ENCODE results near the gene ABCF1. TPM values are rescaled to one million over a fixed set of nuclear protein-coding genes. Genes with fewer than 3 reads are reported as not detected.

ABCF1 gene
- polyA plus RNA-seq, 3 donors = 7.5 to 19.8 (median 14.6) TPM

DNA sequence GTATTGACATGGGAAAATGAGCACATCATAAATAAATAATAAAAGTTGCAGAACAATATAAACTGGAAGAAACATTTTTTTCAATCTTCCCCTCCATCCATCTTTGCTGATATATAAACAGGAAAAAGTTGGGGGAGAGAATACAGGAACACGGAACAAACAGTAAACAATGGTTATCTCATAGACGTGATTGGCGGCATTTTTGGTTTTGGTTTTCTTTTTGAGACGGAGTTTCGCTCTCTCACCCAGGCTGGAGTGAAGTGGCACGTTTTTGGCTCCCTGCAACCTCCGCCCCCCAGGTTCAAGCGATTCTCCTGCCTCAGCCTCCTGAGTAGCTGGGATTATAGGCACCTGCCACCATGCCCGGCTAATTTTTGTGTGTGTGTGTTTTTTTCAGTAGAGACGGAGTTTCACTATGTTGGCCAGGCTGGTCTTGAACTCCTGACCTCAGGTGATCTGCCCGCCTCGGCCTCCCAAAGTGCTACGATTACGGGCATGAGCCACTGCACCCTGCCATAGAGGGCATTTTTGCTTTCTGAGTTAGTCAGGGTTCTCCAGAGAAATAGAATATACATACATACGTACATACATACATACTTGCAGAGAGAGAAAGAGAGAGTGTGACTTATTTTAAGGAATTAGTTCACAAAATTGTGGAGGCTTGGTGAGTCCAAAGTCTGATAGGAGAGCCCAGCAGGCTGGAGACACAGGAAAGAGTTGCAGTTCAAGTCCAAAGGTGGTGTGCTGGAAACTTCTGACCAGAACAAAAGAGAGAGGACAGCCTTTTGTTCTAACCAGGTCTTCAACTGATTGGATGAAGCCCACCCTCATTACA is 37.6 kb upstream of the ABCF1 start:
- peaks cover 29% of the 10 kb centered on the region for H3K4me1 Mint-ChIP-seq
- DNase-seq = no peak
- Histone ChIP-seq H3K36me3 (replicated peaks in 1 of 2; ENCODE audit: control insufficient read depth in 1 of 2, insufficient read depth in 2 of 2, low read length in 2 of 2) (no peaks in the 10 kb centered on the region), H3K79me2 (ENCODE audit: insufficient read depth, low read length) (no peaks in the 10 kb centered on the region), H3K27me3 (ENCODE audit: control insufficient read depth in 2 of 2, insufficient read depth in 2 of 2, low read length in 2 of 2) (no peaks in the 10 kb centered on the region), H3K4me1 (ENCODE audit: control insufficient read depth in 1 of 2, insufficient read depth in 2 of 2, low read length in 2 of 2) (peaks cover 29 to 32% of the 10 kb centered on the region in 2 donors), H3K27ac (ENCODE audit: low read depth in 1 of 2, low read length in 2 of 2) (no peak overlapping the region), H4K20me1 (ENCODE audit: insufficient read depth, low read length) (no peaks in the 10 kb centered on the region), H3K4me3 (replicated peaks in 1 of 3; ENCODE audit: low read depth in 2 of 3, low read length in 3 of 3) (no peak overlapping the region), H3K4me2 (replicated peaks; ENCODE audit: extremely low read depth, low read length, poor library complexity, severe bottlenecking) (no peak overlapping the region), H2AFZ (ENCODE audit: insufficient read depth, low read depth, low read length, poor library complexity, severe bottlenecking) (no peak overlapping the region), H3K9me3 (replicated peaks in 1 of 2; ENCODE audit: control insufficient read depth in 1 of 2, insufficient read depth in 1 of 2, low read length in 2 of 2) (no peaks in the 10 kb centered on the region), H3K9ac (ENCODE audit: insufficient read depth, low read length, poor library complexity, severe bottlenecking) (no peak overlapping the region)
- intact Hi-C loops (cut with micrococcal nuclease) = loop anchor here in 1 of 2 donors (5.0 kb wide), 1 partner anchor 41 kb away; no protein-coding TSS in a partner anchor
- H3K27ac Mint-ChIP-seq = peak overlapping the region in 1 of 7 donors; percentile 18
- peaks cover 4 to 7% (median 4%) of the 10 kb centered on the region in 3 donors for H3K27me3 Mint-ChIP-seq (ENCODE audit: low read depth in 3 of 3)
- no peak overlapping the region for H3K4me3 Mint-ChIP-seq
- H3K36me3 Mint-ChIP-seq = peaks cover 0 to 3% of the 10 kb centered on the region in 2 donors
- WGBS (ENCODE audit: insufficient coverage) = 83% methylated on average over 7 of the region's 15 CpGs
- TF ChIP-seq, protein P1, sequence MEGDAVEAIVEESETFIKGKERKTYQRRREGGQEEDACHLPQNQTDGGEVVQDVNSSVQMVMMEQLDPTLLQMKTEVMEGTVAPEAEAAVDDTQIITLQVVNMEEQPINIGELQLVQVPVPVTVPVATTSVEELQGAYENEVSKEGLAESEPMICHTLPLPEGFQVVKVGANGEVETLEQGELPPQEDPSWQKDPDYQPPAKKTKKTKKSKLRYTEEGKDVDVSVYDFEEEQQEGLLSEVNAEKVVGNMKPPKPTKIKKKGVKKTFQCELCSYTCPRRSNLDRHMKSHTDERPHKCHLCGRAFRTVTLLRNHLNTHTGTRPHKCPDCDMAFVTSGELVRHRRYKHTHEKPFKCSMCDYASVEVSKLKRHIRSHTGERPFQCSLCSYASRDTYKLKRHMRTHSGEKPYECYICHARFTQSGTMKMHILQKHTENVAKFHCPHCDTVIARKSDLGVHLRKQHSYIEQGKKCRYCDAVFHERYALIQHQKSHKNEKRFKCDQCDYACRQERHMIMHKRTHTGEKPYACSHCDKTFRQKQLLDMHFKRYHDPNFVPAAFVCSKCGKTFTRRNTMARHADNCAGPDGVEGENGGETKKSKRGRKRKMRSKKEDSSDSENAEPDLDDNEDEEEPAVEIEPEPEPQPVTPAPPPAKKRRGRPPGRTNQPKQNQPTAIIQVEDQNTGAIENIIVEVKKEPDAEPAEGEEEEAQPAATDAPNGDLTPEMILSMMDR (IDR thresholded peaks at IDR 0.05) = no peak
- H3K9me3 Mint-ChIP-seq = peaks cover 0 to 3% (median 0%) of the 10 kb centered on the region in 7 donors

DNA sequence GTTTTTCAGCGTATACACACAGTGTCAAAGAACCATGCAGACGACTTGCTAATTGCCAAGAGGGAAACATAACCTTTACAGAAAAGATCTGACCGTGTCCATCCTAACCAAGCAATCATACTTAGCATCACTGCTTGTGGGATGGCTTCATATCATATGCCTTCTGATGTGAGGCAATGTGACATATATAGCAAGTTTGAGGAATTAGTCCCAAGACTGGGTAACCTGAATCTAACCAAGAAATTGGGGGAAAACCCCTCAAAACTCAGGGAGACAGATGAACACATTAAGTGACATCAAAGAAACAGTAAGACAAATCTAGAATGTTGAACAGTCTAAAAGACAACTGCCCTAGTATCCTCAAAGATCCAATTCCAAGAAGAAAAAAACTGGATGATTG is 33.3 kb upstream of the ABCF1 start:
- Histone ChIP-seq H3K4me2 (replicated peaks; ENCODE audit: extremely low read depth, low read length, poor library complexity, severe bottlenecking) (no peak overlapping the region), H3K36me3 (replicated peaks in 1 of 2; ENCODE audit: control insufficient read depth in 1 of 2, insufficient read depth in 2 of 2, low read length in 2 of 2) (no peaks in the 10 kb centered on the region), H2AFZ (ENCODE audit: insufficient read depth, low read depth, low read length, poor library complexity, severe bottlenecking) (no peak overlapping the region), H3K9me3 (replicated peaks in 1 of 2; ENCODE audit: control insufficient read depth in 1 of 2, insufficient read depth in 1 of 2, low read length in 2 of 2) (no peaks in the 10 kb centered on the region), H3K27me3 (ENCODE audit: control insufficient read depth in 2 of 2, insufficient read depth in 2 of 2, low read length in 2 of 2) (peaks cover 11 to 12% of the 10 kb centered on the region in 2 donors), H3K9ac (ENCODE audit: insufficient read depth, low read length, poor library complexity, severe bottlenecking) (no peak overlapping the region), H3K4me1 (ENCODE audit: control insufficient read depth in 1 of 2, insufficient read depth in 2 of 2, low read length in 2 of 2) (peaks cover 13% of the 10 kb centered on the region in 2 donors), H3K27ac (ENCODE audit: low read depth in 1 of 2, low read length in 2 of 2) (no peak overlapping the region), H4K20me1 (ENCODE audit: insufficient read depth, low read length) (no peaks in the 10 kb centered on the region), H3K4me3 (replicated peaks in 1 of 3; ENCODE audit: low read depth in 2 of 3, low read length in 3 of 3) (no peak overlapping the region), H3K79me2 (ENCODE audit: insufficient read depth, low read length) (no peaks in the 10 kb centered on the region)
- WGBS (ENCODE audit: insufficient coverage) = no CpG with 5 or more reads among the region's 3 CpGs
- TF ChIP-seq, protein P1 (IDR thresholded peaks at IDR 0.05) = no peak
- intact Hi-C loops (cut with micrococcal nuclease) = no loop called here
- no peak overlapping the region for H3K4me3 Mint-ChIP-seq
- no peak overlapping the region for H3K27ac Mint-ChIP-seq
- no peaks in the 10 kb centered on the region for H3K9me3 Mint-ChIP-seq
- DNase-seq = peak in 1 of 3 donors; percentile 51
- H3K36me3 Mint-ChIP-seq = no peaks in the 10 kb centered on the region
- H3K4me1 Mint-ChIP-seq = peaks cover 14% of the 10 kb centered on the region
- H3K27me3 Mint-ChIP-seq (ENCODE audit: low read depth in 3 of 3) = peaks cover 13 to 20% (median 17%) of the 10 kb centered on the region in 3 donors

Data from CD14-positive monocyte (primary cell).